HEK293 (cell line): Measurements from ENCODE around the gene DDX52.

Experiments used
- CTCF ChIA-PET: fragments of 350-600 bp; formaldehyde crosslinking; extraction: SDS; loops from one replicate; lab custom pipeline; 2021; ENCODE audit warnings: antibody characterized with exemption; lab: Yijun Ruan, JAX
- POLR2A ChIA-PET: fragments of 300-600 bp; formaldehyde crosslinking; extraction: SDS; loops from one replicate; lab custom pipeline; 2020; ENCODE audit warnings: antibody characterized with exemption, inconsistent platforms; lab: Yijun Ruan, JAX
- H3K27ac ChIP-seq: fragments of 200-500 bp; sonication (Bioruptor generic); 2 replicates; pipeline ENCODE4 v1.5.1; 2014; ENCODE audit warnings: low read depth, low read length, control low read depth, inconsistent platforms; ENCODE audit errors: extremely low read depth
- H3K36me3 ChIP-seq, 2 experiments: fragments of 200-500 bp in 1 of 2; sonication (Bioruptor generic) in 1 of 2; 1 replicate in 1 of 2; 2 replicates in 1 of 2; pipeline ENCODE4 v1.5.1; 2014 to 2017; ENCODE audit warnings: inconsistent platforms in 2 of 2, low read length in 2 of 2; ENCODE audit not compliant: control insufficient read depth in 2 of 2, insufficient read depth in 1 of 2
- H3K4me1 ChIP-seq: fragments of 200-500 bp; sonication (Bioruptor generic); 2 replicates; pipeline ENCODE4 v1.5.1; 2014; ENCODE audit warnings: mild to moderate bottlenecking, low read length, inconsistent platforms; ENCODE audit not compliant: control insufficient read depth, insufficient read depth
- H3K4me3 ChIP-seq: 2 replicates; pipeline ENCODE4 v1.5.1; 2011; ENCODE audit warnings: low read depth, mild to moderate bottlenecking, control low read depth, low read length, moderate library complexity
- H3K9me3 ChIP-seq: fragments of 200-500 bp; sonication (Bioruptor generic); 2 replicates; pipeline ENCODE4 v1.5.1; 2014; ENCODE audit warnings: low read depth, low read length, inconsistent platforms; ENCODE audit not compliant: control insufficient read depth, insufficient read depth
- HOXA7 ChIP-seq: sonication (generic); formaldehyde crosslinking; IDR thresholded peaks from 2 replicates; pipeline ENCODE4 v1.8.1; 2022; ENCODE audit warnings: missing genetic modification reagents, borderline replicate concordance
- PATZ1 ChIP-seq: fragments of 450-650 bp; formaldehyde crosslinking; IDR thresholded peaks from 2 replicates; pipeline ENCODE4 v1.5.1; 2016; ENCODE audit warnings: missing biosample characterization, missing genetic modification characterization
- ZBTB44 ChIP-seq: fragments of 450-650 bp; IDR thresholded peaks from 2 replicates; pipeline ENCODE4 v1.5.1; 2018; ENCODE audit warnings: missing biosample characterization, mild to moderate bottlenecking, missing genetic modification characterization
- ZNF121 ChIP-seq: fragments of 450-650 bp; formaldehyde crosslinking; IDR thresholded peaks from 2 replicates; pipeline ENCODE4 v1.5.1; 2016; ENCODE audit warnings: missing biosample characterization, missing genetic modification characterization
- ZNF169 ChIP-seq: fragments of 450-650 bp; formaldehyde crosslinking; IDR thresholded peaks from 2 replicates; pipeline ENCODE4 v1.5.1; 2016; ENCODE audit warnings: missing biosample characterization, missing genetic modification characterization
- ZNF214 ChIP-seq: fragments of 450-650 bp; formaldehyde crosslinking; IDR thresholded peaks from 2 replicates; pipeline ENCODE4 v1.5.1; 2017; ENCODE audit warnings: missing biosample characterization, mild to moderate bottlenecking, missing genetic modification characterization, borderline replicate concordance
- ZNF239 ChIP-seq: fragments of 450-650 bp; formaldehyde crosslinking; IDR thresholded peaks from 2 replicates; pipeline ENCODE4 v1.5.1; 2016; ENCODE audit warnings: missing biosample characterization, missing genetic modification characterization
- ZNF248 ChIP-seq: fragments of 450-650 bp; formaldehyde crosslinking; IDR thresholded peaks from 2 replicates; pipeline ENCODE4 v1.5.1; 2017; ENCODE audit warnings: missing biosample characterization, missing genetic modification characterization
- ZNF335 ChIP-seq: fragments of 450-650 bp; formaldehyde crosslinking; conservative IDR thresholded peaks from 2 replicates; pipeline ENCODE4 v1.5.1; 2016; ENCODE audit warnings: missing biosample characterization, missing genetic modification characterization
- ZNF404 ChIP-seq: fragments of 450-650 bp; formaldehyde crosslinking; IDR thresholded peaks from 2 replicates; pipeline ENCODE4 v1.5.1; 2017; ENCODE audit warnings: missing biosample characterization, missing genetic modification characterization
- ZNF433 ChIP-seq: fragments of 450-650 bp; formaldehyde crosslinking; IDR thresholded peaks from 2 replicates; pipeline ENCODE4 v1.5.1; 2016; ENCODE audit warnings: missing biosample characterization, missing genetic modification characterization, low read depth
- ZNF48 ChIP-seq: fragments of 450-650 bp; formaldehyde crosslinking; IDR thresholded peaks from 2 replicates; pipeline ENCODE4 v1.5.1; 2016; ENCODE audit warnings: missing biosample characterization, missing genetic modification characterization
- ZNF501 ChIP-seq: fragments of 450-650 bp; formaldehyde crosslinking; IDR thresholded peaks from 2 replicates; pipeline ENCODE4 v1.5.1; 2016; ENCODE audit warnings: missing biosample characterization, missing genetic modification characterization
- ZNF510 ChIP-seq: fragments of 450-650 bp; formaldehyde crosslinking; IDR thresholded peaks from 2 replicates; pipeline ENCODE4 v1.5.1; 2018; ENCODE audit warnings: mild to moderate bottlenecking, missing genetic modification characterization, missing biosample characterization; ENCODE audit not compliant: insufficient replicate concordance
- ZNF530 ChIP-seq: fragments of 450-650 bp; formaldehyde crosslinking; IDR thresholded peaks from 2 replicates; pipeline ENCODE4 v1.5.1; 2016; ENCODE audit warnings: low read depth, missing biosample characterization, missing genetic modification characterization
- ZNF544 ChIP-seq: fragments of 450-650 bp; formaldehyde crosslinking; IDR thresholded peaks from 2 replicates; pipeline ENCODE4 v1.5.0; 2017; ENCODE audit warnings: missing biosample characterization, missing genetic modification characterization
- ZNF560 ChIP-seq: fragments of 450-650 bp; formaldehyde crosslinking; IDR thresholded peaks from 2 replicates; pipeline ENCODE4 v1.5.1; 2017; ENCODE audit warnings: missing biosample characterization, missing genetic modification characterization, borderline replicate concordance
- ZNF624 ChIP-seq: fragments of 450-650 bp; formaldehyde crosslinking; IDR thresholded peaks from 2 replicates; pipeline ENCODE4 v1.5.1; 2017; ENCODE audit warnings: missing biosample characterization, missing genetic modification characterization
- ZNF677 ChIP-seq: fragments of 450-650 bp; IDR thresholded peaks from 2 replicates; pipeline ENCODE4 v1.5.0; 2018; ENCODE audit warnings: missing biosample characterization, mild to moderate bottlenecking, missing genetic modification characterization, moderate library complexity
- ZNF701 ChIP-seq: fragments of 450-650 bp; formaldehyde crosslinking; IDR thresholded peaks from 2 replicates; pipeline ENCODE4 v1.5.1; 2016; ENCODE audit warnings: missing biosample characterization, missing genetic modification characterization
- ZNF707 ChIP-seq: fragments of 450-650 bp; formaldehyde crosslinking; IDR thresholded peaks from 2 replicates; pipeline ENCODE4 v1.5.1; 2016; ENCODE audit warnings: missing biosample characterization, missing genetic modification characterization
- ZNF843 ChIP-seq: fragments of 450-650 bp; formaldehyde crosslinking; IDR thresholded peaks from 2 replicates; pipeline ENCODE4 v1.5.1; 2016; ENCODE audit warnings: missing biosample characterization, missing genetic modification characterization
- TF ChIP-seq, protein P1 (sequence below): fragments of 450-650 bp; formaldehyde crosslinking; IDR thresholded peaks from 2 replicates; pipeline ENCODE4 v1.5.1; 2016; ENCODE audit warnings: missing biosample characterization, missing genetic modification characterization
- TF ChIP-seq, protein P2 (sequence below): fragments of 450-650 bp; formaldehyde crosslinking; IDR thresholded peaks from 2 replicates; pipeline ENCODE4 v1.5.1; 2016; ENCODE audit warnings: missing biosample characterization, missing genetic modification characterization
- TF ChIP-seq, protein P3 (sequence below): fragments of 450-650 bp; formaldehyde crosslinking; IDR thresholded peaks from 2 replicates; pipeline ENCODE4 v1.5.1; 2016; ENCODE audit warnings: missing biosample characterization, missing genetic modification characterization
- TF ChIP-seq, protein P4 (sequence below): fragments of 450-650 bp; formaldehyde crosslinking; conservative IDR thresholded peaks from 2 replicates; pipeline ENCODE4 v1.5.1; 2016; ENCODE audit warnings: low read depth, missing biosample characterization, missing genetic modification characterization

The DDX52 gene

DNA sequence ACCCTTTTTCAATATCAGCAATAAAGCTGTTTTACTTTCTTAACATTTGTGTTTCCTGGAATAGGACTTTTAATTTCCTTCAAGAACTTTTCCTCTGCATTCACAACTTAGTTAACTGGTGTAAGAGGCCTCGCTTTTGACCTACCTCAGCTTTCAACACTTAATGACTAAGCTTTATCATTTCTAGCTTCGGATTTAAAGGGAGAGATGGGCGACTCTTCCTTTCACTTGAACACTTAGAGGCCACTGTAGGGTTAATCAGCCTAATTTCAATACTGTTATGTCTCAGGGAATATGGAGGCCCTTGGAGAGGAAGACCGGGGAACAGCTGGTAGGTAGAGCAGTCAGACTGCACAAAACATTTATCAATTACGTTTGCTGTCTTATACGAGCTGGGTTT, 38.7 kb downstream of the DDX52 start:
- POLR2A ChIA-PET, result interaction anchor here (0.6 kb wide), 1 partner anchor 536 kb away, joined by 3 read pairs; no protein-coding TSS in a partner anchor
- CTCF ChIA-PET, result interaction anchor here (0.5 to 1.0 kb wide), 4 partner anchors 77 to 187 kb away, joined by 3 to 9 read pairs (median 4); no protein-coding TSS in a partner anchor
- no peaks in the 10 kb centered on the region for H3K9me3 ChIP-seq
- peaks cover 0 to 12% of the 10 kb centered on the region in 2 experiments for H3K36me3 ChIP-seq
- TF ChIP-seq ZNF239 (tag by site-specific recombination) (no peak), ZNF677 (tag by site-specific recombination) (no peak), ZNF560 (tag by site-specific recombination) (no peak), HOXA7 (CRISPR knock-in tag) (no peak), ZNF248 (no peak), ZNF530 (no peak), ZNF843 (no peak), ZNF121 (no peak), ZNF404 (tag by site-specific recombination) (no peak), ZNF510 (tag by site-specific recombination) (no peak), ZNF335 (no peak), ZNF501 (tag by site-specific recombination) (no peak)
- TF ChIP-seq, protein P1, sequence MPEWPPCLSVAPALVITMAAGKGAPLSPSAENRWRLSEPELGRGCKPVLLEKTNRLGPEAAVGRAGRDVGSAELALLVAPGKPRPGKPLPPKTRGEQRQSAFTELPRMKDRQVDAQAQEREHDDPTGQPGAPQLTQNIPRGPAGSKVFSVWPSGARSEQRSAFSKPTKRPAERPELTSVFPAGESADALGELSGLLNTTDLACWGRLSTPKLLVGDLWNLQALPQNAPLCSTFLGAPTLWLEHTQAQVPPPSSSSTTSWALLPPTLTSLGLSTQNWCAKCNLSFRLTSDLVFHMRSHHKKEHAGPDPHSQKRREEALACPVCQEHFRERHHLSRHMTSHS, result no peak
- TF ChIP-seq, protein P2, sequence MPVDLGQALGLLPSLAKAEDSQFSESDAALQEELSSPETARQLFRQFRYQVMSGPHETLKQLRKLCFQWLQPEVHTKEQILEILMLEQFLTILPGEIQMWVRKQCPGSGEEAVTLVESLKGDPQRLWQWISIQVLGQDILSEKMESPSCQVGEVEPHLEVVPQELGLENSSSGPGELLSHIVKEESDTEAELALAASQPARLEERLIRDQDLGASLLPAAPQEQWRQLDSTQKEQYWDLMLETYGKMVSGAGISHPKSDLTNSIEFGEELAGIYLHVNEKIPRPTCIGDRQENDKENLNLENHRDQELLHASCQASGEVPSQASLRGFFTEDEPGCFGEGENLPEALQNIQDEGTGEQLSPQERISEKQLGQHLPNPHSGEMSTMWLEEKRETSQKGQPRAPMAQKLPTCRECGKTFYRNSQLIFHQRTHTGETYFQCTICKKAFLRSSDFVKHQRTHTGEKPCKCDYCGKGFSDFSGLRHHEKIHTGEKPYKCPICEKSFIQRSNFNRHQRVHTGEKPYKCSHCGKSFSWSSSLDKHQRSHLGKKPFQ, result no peak
- TF ChIP-seq, all 188 proteins: peak for 0
- H3K4me1 ChIP-seq, result peaks cover 7% of the 10 kb centered on the region; the same call in 1 of the 2 replicates
- no peak overlapping the region for H3K27ac ChIP-seq
- no peak overlapping the region for H3K4me3 ChIP-seq

- H3K4me3 ChIP-seq, result no peak overlapping the region
- no peak overlapping the region for H3K27ac ChIP-seq
- no peaks in the 10 kb centered on the region for H3K9me3 ChIP-seq
- peaks cover 46 to 60% of the 10 kb centered on the region in 2 experiments for H3K36me3 ChIP-seq
- H3K4me1 ChIP-seq, result no peaks in the 10 kb centered on the region
- ChIA-PET CTCF (no interaction called here), POLR2A (no interaction called here)
- no peak for TF ChIP-seq ZNF701 (tag by site-specific recombination)
- no peak for TF ChIP-seq ZNF624
- TF ChIP-seq ZNF214 (tag by site-specific recombination), result no peak
- TF ChIP-seq ZNF48 (tag by site-specific recombination), result no peak
- no peak for TF ChIP-seq ZNF707
- TF ChIP-seq, protein P3, sequence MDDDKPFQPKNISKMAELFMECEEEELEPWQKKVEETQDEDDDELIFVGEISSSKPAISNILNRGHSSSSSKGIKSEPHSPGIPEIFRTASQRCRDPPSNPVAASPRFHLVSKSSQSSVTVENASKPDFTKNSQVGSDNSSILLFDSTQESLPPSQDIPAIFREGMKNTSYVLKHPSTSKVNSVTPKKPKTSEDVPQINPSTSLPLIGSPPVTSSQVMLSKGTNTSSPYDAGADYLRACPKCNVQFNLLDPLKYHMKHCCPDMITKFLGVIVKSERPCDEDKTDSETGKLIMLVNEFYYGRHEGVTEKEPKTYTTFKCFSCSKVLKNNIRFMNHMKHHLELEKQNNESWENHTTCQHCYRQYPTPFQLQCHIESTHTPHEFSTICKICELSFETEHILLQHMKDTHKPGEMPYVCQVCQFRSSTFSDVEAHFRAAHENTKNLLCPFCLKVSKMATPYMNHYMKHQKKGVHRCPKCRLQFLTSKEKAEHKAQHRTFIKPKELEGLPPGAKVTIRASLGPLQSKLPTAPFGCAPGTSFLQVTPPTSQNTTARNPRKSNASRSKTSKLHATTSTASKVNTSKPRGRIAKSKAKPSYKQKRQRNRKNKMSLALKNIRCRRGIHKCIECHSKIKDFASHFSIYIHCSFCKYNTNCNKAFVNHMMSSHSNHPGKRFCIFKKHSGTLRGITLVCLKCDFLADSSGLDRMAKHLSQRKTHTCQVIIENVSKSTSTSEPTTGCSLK (tag by site-specific recombination), result no peak
- no peak for TF ChIP-seq PATZ1 (tag by site-specific recombination)
- TF ChIP-seq, protein P4, sequence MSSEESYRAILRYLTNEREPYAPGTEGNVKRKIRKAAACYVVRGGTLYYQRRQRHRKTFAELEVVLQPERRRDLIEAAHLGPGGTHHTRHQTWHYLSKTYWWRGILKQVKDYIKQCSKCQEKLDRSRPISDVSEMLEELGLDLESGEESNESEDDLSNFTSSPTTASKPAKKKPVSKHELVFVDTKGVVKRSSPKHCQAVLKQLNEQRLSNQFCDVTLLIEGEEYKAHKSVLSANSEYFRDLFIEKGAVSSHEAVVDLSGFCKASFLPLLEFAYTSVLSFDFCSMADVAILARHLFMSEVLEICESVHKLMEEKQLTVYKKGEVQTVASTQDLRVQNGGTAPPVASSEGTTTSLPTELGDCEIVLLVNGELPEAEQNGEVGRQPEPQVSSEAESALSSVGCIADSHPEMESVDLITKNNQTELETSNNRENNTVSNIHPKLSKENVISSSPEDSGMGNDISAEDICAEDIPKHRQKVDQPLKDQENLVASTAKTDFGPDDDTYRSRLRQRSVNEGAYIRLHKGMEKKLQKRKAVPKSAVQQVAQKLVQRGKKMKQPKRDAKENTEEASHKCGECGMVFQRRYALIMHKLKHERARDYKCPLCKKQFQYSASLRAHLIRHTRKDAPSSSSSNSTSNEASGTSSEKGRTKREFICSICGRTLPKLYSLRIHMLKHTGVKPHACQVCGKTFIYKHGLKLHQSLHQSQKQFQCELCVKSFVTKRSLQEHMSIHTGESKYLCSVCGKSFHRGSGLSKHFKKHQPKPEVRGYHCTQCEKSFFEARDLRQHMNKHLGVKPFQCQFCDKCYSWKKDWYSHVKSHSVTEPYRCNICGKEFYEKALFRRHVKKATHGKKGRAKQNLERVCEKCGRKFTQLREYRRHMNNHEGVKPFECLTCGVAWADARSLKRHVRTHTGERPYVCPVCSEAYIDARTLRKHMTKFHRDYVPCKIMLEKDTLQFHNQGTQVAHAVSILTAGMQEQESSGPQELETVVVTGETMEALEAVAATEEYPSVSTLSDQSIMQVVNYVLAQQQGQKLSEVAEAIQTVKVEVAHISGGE (tag by site-specific recombination), result no peak
- TF ChIP-seq ZNF169 (tag by site-specific recombination), result no peak
- TF ChIP-seq ZNF544, result no peak
- no peak for TF ChIP-seq ZBTB44 (tag by site-specific recombination)
- TF ChIP-seq ZNF433 (tag by site-specific recombination), result no peak
These were observed 45.1 kb downstream of the DDX52 start for GRCh38 chr17:37598145-37598544.
